ENCODE measurements around the gene CMPK1. TPM values are rescaled to one million over a fixed set of nuclear protein-coding genes. Genes with fewer than 3 reads are reported as not detected.

CMPK1 gene
- total RNA-seq, 2 donors from 2014 or later: 62.0 to 70.3 TPM

DNA sequence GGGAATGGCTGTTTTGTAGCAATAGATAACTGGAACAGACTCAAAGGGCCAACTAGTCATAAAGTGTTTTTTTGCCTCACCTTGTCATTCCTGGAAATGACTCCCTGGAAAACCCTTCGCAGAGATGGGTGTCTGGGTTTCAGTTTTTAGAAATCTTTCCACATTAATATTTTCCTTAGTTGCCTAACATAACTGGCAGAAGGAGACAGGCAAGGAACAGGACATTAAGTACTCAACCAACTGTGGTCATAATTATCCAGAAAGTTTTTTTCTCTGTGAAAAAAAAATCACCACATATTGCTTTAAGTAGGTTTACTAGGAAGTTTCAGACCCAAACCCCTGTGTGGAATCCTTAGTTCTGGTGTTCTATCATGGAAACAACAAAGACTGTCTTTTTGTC, 3.4 kb upstream of the CMPK1 start:
- no peaks in the 10 kb centered on the region for H3K27me3 ChIP-seq
- TF ChIP-seq, protein P1, sequence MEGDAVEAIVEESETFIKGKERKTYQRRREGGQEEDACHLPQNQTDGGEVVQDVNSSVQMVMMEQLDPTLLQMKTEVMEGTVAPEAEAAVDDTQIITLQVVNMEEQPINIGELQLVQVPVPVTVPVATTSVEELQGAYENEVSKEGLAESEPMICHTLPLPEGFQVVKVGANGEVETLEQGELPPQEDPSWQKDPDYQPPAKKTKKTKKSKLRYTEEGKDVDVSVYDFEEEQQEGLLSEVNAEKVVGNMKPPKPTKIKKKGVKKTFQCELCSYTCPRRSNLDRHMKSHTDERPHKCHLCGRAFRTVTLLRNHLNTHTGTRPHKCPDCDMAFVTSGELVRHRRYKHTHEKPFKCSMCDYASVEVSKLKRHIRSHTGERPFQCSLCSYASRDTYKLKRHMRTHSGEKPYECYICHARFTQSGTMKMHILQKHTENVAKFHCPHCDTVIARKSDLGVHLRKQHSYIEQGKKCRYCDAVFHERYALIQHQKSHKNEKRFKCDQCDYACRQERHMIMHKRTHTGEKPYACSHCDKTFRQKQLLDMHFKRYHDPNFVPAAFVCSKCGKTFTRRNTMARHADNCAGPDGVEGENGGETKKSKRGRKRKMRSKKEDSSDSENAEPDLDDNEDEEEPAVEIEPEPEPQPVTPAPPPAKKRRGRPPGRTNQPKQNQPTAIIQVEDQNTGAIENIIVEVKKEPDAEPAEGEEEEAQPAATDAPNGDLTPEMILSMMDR (IDR thresholded peaks at IDR 0.05): no peak
- TF ChIP-seq POLR2A (IDR thresholded peaks at IDR 0.05): no peak
- no peaks in the 10 kb centered on the region for H3K36me3 ChIP-seq (replicated peaks in 1 of 2; ENCODE audit: insufficient read depth in 1 of 2, low read depth in 2 of 2)
- intact Hi-C loops (cut with DNase I): no loop called here
- H3K27ac ChIP-seq: peak overlapping the region in 1 of 4 donors; percentile 21
- DNase-seq: no peak
- no peaks in the 10 kb centered on the region for H3K9me3 ChIP-seq
- peaks cover 21% of the 10 kb centered on the region for H3K4me1 ChIP-seq
- ATAC-seq: no peak
- 78 to 96% methylated on average over 1 of the region's 1 CpG for WGBS, 2 donors
- H3K4me3 ChIP-seq: no peak overlapping the region

DNA sequence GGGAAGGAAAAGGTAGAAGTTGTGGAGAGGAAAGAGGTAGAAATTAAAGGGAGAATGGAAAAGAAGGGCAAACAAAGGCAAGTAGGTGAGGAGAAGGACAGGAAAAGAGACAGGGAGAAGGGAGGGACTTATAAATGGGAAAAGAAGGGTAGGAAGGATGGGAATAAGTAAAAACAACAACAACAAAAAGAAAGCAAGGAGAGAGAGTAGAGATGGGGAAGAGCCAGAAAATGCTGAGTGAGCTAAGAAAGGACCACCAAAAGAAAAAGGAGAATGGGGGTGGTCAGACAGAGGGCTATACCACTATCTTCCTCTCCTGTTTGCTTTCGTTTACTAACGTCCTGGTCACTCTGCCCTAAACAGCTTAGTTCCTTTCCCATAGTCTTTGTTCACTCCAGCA, 1.7 kb upstream of the CMPK1 start:
- H3K4me3 ChIP-seq: no peak overlapping the region
- no peaks in the 10 kb centered on the region for H3K9me3 ChIP-seq
- intact Hi-C loops (cut with DNase I): no loop called here
- H3K4me1 ChIP-seq: peaks cover 34% of the 10 kb centered on the region
- WGBS, 2 donors: 80 to 90% methylated on average over 2 of the region's 2 CpGs
- H3K36me3 ChIP-seq (replicated peaks in 1 of 2; ENCODE audit: insufficient read depth in 1 of 2, low read depth in 2 of 2): no peaks in the 10 kb centered on the region
- ATAC-seq: no peak
- no peak for DNase-seq
- H3K27me3 ChIP-seq: no peaks in the 10 kb centered on the region
- H3K27ac ChIP-seq: peak overlapping the region in 2 of 4 donors; percentile 39 to 98
- TF ChIP-seq, protein P1 (IDR thresholded peaks at IDR 0.05): no peak

- Histone ChIP-seq H3K9me3 (no peaks in the 10 kb centered on the region), H3K36me3 (replicated peaks in 1 of 2; ENCODE audit: insufficient read depth in 1 of 2, low read depth in 2 of 2) (no peaks in the 10 kb centered on the region), H3K27me3 (no peaks in the 10 kb centered on the region), H3K4me1 (peaks cover 40% of the 10 kb centered on the region), H3K27ac (peak overlapping the region; percentile 89 to 99 (median 98)), H3K4me3 (peak overlapping the region in 1 of 2 donors; percentile 2)
- WGBS, 2 donors: 32 to 35% methylated on average over 19 of the region's 19 CpGs
- TF ChIP-seq POLR2A (IDR thresholded peaks at IDR 0.05): no peak
- TF ChIP-seq, protein P1 (IDR thresholded peaks at IDR 0.05): no peak
- intact Hi-C loops (cut with DNase I): no loop called here
- ATAC-seq (no peak), DNase-seq (no peak)
These were observed 612 bp upstream of the CMPK1 start for GRCh38 chr1:47332779-47333577.

DNA sequence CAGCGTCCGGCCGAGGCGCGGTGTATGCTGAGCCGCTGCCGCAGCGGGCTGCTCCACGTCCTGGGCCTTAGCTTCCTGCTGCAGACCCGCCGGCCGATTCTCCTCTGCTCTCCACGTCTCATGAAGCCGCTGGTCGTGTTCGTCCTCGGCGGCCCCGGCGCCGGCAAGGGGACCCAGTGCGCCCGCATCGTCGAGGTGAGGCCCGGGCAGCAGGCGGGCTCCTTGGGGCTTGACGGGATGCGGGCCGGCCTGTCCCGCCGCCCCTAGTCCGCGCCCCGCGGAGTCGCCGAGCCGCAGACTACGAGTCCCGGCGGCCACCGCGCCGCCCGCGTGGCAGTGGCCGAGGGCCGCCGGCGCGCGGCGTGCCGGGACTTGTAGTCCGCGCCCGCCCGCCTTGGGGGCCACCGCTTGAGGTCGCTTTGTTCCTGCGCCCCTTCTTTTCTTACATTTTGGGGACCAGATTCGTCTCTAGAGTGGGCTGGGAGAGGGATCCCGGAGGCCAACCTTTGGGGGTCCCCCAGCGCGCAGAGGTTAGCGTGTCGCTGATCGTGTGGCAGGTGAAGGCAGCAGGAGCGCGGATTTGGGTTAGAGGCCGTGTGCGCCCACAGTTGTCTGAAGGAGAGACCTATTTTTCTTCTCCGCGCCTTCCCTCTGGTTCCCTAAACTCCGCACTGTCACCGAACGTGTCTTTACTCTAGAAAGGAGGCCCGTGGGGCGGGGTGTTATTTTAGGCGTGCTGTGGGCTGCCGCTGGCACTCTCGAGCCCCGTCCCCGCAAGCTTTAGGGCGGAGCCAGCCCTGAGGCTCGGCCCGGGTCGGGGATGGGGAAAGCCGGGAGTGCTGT, 553 bp downstream of the CMPK1 start:
- TF ChIP-seq, protein P1 (IDR thresholded peaks at IDR 0.05): peak in 2 of 7 experiments; percentile 27 to 32
- peak; percentile 50 to 58 (median 57) for TF ChIP-seq POLR2A (IDR thresholded peaks at IDR 0.05)
- Histone ChIP-seq H3K27ac (peak overlapping the region; percentile 89 to 99 (median 98)), H3K9me3 (no peaks in the 10 kb centered on the region), H3K27me3 (no peaks in the 10 kb centered on the region), H3K36me3 (replicated peaks in 1 of 2; ENCODE audit: insufficient read depth in 1 of 2, low read depth in 2 of 2) (no peaks in the 10 kb centered on the region), H3K4me1 (peaks cover 46% of the 10 kb centered on the region), H3K4me3 (peak overlapping the region; percentile 56 to 91)
- 0% methylated on average over 18 to 88 of the region's 90 CpGs for WGBS, 2 donors
- intact Hi-C loops (cut with DNase I): no loop called here
- DNase-seq (peak; percentile 74 to 85 (median 78)), ATAC-seq (peak; percentile 91)
